Measurements from ENCODE around the gene LYRM4.

LYRM4 gene

GRCh38 chr6:5274231-5274630, 13.5 kb upstream of the LYRM4 start:
- no peak for TF ChIP-seq CTCF (IDR thresholded peaks at IDR 0.05)
- H3K27ac ChIP-seq = no peak overlapping the region

GRCh38 chr6:5271926-5272325, 11.2 kb upstream of the LYRM4 start:
- TF ChIP-seq ZFX (IDR thresholded peaks at IDR 0.05; ENCODE audit: borderline replicate concordance) = no peak
- H3K27ac ChIP-seq = no peak overlapping the region

DNA sequence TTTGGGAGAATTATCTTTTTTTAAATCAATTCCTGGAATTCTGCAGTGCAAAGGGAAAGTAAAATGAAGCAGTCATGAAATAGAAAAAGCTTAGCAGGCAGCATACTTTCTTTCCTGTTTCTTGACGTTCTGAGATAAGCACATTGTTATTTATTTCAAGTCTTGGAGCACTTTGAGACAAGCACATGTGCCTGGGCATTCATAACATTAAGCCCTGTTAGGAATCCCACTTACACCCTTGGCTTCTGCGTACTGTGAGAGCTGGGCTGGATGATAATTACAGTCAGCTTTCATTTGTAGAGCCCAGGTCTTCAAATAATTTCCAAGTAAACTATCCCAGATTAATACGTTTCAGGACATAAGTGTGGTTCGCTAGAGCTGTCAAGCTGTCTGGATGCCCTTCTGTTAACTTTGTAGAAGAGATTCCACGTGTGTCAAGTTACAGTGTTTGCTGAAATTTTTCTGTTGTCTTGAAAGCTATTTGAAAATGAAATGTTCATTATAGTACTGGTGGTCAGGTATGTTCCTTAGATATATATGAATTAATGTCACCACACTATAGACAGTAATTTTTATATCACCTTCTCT, 9.4 kb upstream of the LYRM4 start:
- TF ChIP-seq CTCF (IDR thresholded peaks at IDR 0.05) = no peak

DNA sequence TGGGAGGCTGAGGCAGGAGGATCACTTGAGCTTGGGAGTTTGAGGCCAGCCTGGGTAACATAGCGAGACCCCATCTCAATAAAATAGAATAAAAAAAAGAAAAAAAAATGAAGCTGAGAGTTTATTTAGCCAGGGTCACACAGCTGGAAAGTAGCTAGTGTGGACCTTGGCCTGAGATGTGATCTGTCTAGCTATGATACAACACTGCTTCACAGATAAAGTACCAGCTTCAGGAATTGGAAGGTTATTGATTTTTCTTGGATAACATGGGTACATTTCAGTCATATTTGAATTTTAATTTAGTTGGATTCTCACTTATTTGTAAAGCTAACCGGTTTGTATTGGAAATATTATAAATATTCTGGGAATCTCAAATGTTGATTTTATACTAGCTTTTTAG, 5.7 kb upstream of the LYRM4 start:
- H3K27ac ChIP-seq = no peak overlapping the region
- TF ChIP-seq ZFX (IDR thresholded peaks at IDR 0.05; ENCODE audit: borderline replicate concordance) = no peak
- TF ChIP-seq CTCF (IDR thresholded peaks at IDR 0.05) = no peak

More for the DNA sequence above, 9.4 kb upstream of the LYRM4 start:
- H3K27ac ChIP-seq = no peak overlapping the region

GRCh38 chr6:5261545-5262109, 877 bp upstream of the LYRM4 start:
- TF ChIP-seq CTCF (IDR thresholded peaks at IDR 0.05) (no peak), ZFX (IDR thresholded peaks at IDR 0.05; ENCODE audit: borderline replicate concordance) (no peak)
- H3K27ac ChIP-seq = peak overlapping the region; percentile 93

GRCh38 chr6:5260111-5260620, 584 bp downstream of the LYRM4 start:
- TF ChIP-seq ZFX (IDR thresholded peaks at IDR 0.05; ENCODE audit: borderline replicate concordance) (no peak), CTCF (IDR thresholded peaks at IDR 0.05) (no peak)
- peak overlapping the region; percentile 93 for H3K27ac ChIP-seq

DNA sequence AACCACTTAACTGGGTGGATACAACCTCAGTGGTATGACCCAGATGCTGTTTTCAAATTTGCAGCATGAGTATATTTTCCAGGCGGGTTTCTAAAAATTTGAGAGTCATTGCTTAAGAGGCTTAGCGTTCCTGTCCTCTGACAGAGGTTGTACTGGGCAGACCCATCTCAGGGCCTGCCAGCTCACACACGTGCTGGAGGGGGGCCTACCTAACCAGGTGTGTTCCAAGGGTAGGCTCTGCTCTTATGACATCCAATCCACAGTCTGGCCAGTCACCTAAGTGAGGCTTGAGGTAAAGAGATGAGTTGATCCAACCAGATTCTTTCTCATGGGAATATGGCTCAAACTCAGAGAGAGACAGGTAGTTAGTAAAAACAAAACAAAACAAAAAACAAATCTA, 1.3 kb downstream of the LYRM4 start:
- no peak for TF ChIP-seq CTCF (IDR thresholded peaks at IDR 0.05)
- TF ChIP-seq ZFX (IDR thresholded peaks at IDR 0.05; ENCODE audit: borderline replicate concordance) = no peak
- peak overlapping the region; percentile 93; the same call in 1 of the 2 replicates for H3K27ac ChIP-seq

- no peak for TF ChIP-seq CTCF (IDR thresholded peaks at IDR 0.05)
- no peak for TF ChIP-seq ZFX (IDR thresholded peaks at IDR 0.05; ENCODE audit: borderline replicate concordance)
- H3K27ac ChIP-seq = no peak overlapping the region
These were observed 3.4 kb downstream of the LYRM4 start for GRCh38 chr6:5257400-5257799.
